ENCODE data around the gene HMGCS2.

The HMGCS2 gene

DNA sequence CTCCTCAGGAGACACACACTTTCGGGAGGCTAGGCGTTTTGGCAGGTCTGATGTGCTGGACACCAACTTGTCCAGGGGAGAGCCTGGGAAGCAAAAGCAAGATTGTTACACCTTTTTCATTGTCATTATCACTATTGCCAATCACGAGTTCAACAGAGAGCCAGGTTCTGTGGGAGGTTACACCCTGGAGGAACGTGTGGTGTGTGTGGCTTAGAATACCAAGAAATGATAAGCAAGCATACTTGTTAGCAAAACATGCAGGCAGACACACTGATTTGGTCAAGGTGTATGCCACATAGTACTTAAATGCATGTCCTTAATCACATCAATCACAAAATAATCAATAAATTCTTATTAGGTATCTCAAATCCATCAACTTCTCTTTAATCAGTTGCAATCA is 16.1 kb downstream of the HMGCS2 start:
- DNase-seq, result no peak

DNA sequence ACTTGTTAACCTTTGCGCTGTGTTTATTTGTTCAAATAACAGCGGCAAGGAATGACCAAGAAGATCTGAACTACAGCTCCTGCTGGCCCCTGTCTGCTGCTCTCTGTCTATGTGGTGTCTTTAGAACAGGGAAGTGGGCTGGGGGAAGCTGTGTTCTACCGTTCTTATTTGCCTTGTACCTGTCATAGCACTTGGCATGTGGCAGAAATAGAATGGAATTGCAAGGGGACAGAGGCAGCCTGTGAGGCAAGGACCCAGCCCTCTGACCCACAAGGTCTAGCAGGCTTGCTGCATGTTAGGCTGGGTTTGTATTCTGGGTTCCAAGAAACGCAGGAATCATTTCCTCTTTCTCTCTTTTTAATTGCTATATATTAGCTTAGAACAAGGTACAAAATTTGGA is 20.7 kb downstream of the HMGCS2 start:
- no peak for DNase-seq

DNA sequence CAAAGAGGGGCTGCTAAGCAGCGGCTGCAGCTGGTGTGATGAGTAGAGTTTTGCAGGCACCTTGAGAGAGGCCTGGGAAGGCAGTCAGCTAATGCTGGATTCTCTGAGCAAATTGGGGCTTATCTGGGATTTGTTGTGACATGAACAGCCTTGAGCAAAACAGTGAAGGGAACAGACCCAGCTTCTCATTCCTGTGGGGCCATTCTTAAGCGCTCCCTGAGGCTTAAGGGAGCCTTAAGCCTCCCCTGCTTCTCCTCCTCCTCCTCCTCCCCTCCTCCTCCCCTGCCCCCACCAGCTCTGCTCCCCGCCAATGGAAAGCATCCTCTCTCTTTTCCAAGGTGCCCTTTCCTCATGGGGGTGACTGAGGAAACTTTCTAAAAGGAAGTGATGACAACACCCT is 21.3 kb downstream of the HMGCS2 start:
- DNase-seq, result no peak

DNA sequence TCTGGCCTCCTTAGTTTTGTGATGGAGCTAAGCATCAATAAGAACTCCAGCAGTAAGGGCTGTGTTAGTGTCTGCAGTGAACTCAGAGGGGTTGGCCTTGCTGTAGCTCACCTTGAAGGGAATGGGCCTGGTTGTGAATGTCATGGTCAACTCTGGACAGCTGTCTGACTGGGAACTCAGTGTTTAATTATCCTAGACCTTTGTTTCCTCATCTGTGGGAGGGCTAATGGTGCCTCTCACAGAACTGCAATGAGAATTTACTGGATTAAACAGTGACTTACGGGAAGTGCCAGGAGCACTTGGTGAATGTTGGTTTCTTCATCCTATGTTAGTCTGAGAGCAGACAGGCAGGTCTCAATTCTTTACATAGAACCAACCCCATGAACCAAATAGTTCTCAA is 23.7 kb downstream of the HMGCS2 start:
- DNase-seq, result no peak

DNA sequence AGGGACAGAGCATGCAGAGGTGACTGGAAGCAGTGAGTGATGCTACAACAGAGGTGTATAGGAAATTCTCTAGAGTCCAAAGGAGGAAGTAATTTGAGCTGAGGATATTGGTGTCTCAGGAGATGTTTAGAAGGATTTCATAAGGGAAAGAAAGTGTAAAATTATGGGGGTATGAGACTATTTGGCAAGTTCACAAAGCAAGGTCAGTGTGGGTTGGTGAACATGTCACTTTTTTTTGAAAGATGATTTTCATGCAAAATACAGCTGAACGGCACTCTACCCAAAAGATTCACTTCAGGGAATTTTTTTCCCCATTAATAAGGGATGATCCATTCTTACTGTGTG is 24.1 kb downstream of the HMGCS2 start:
- no peak for DNase-seq

DNA sequence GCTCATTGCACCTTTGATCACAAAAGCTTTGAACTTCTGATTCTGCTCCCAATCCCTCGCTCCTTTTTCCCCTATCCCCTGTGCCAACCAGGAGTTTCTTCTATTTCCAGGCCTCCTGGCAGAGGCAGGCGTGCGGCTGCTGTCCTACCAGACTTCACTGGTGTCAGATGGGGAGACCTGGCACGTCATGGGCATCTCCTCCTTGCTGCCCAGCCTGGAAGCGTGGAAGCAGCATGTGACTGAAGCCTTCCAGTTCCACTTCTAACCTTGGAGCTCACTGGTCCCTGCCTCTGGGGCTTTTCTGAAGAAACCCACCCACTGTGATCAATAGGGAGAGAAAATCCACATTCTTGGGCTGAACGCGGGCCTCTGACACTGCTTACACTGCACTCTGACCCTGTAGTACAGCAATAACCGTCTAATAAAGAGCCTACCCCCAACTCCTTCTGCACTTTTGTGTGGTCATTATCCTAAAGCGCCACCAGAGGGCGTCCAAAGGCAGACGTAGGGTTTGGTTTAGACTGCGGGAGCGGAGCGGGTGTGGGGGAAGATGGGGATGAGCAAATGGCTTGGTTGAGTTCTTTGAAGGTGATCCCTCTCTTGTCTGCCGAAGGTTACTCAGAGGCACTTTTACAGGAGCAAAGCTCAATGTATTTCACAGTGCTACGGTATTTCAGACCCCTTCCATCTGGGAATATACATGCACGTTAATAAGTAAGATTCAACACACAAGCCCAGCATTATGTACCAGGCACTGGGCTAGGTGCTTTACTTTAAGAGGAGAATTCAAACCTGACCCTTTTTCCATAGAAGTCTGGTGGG is 24.7 kb downstream of the HMGCS2 start:
- peak; percentile 31 for DNase-seq

DNA sequence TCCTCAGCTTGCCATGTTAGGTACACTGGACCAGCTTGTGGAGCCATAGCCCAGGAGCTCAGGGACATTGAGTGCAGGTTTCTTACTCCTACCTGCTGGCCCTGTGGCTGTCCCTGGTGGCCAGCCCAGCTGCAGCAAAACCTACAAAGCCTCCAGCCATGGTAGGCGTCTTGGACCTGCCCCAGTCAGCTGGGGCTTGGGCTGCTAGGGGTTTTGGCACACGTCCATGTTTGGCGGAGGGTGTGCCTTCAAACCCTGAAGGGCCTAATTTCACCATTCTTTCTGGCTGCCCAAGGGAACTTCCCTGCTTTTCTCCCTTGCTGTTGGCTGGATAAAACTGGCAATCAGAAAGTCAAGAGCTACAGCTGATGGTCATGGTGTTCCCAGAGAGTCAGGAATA is 25.4 kb downstream of the HMGCS2 start:
- no peak for DNase-seq

DNA sequence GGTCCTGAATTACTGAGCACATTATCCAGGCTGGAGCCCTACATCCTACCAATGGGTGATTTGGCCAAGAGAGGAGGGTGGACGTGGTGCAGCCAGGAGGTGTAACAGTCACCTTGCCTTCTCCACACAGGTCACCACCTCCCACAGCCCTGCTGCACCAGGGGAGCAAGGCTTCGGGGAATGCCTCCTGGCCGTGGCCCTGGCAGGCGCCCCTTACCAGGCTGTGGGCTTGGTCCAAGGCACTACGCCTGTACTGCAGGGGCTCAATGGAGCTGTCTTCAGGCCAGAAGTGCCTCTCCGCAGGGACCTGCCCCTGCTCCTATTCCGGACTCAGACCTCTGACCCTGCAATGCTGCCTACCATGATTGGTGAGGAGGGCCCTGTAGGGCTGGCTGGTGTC is 26.0 kb downstream of the HMGCS2 start:
- DNase-seq, result no peak

DNA sequence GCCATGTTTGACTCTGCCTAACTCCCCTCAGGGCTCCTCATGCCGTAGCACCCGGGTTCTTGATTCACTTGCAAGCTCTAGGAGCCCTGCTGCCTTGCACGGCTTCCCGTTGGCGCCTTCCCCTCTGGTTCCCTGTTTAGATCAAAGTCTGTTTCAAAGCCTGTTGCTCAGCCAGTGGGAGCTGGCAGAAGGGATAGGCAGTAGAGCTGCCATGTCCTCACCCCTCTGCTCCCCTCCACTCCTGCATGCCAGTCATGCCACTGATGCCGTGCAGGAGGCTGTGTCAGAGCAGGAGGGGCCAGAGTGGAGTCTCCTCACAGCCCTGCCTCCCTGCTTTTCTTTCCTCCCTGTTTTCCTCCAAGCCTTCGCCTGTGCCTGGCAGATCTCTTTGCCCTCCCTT is 26.5 kb downstream of the HMGCS2 start:
- DNase-seq, result no peak

DNA sequence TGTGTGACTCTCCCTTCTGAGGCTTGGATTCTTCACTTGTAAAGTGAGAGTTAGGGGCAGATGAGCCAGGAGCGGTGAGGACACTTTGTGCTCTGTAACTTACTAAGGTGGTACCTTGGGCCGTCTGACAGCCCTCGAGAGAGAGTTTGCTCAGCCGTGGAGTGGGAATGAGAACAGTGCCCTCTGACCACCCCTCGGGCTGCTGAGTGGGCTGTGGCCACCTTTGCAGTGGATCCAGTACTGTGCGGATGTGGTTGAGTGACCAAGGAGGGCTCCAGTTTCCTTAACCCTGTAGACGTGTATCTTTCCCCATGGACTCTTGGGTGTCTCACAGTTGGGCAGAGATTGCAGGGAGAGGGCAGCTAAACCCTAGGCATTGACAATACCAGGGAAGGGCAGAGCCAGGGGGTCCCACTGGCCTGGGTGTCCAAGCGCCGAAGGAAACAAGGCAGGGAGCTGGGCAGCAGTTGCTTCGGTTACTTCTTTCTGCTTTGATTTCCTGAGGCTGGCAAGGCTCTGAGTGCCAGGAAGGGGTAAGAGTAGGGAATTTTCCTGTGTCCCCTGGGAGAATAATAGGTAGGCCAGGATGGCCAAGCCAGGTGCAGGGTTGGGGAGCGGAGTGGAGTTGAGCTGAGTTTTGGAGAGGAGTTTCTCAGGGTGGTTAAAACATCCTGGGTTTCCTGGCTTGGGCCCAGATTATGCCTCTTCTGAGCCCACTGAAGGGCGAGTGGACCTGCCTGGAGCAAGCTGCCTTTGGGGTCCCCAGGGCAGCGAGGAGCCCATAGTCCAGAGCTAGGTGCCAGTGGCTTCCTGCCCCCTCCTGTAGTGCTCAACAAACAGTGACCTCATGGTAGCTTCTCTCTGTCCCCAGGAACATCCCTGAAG is 27.6 kb downstream of the HMGCS2 start:
- no peak for DNase-seq

DNA sequence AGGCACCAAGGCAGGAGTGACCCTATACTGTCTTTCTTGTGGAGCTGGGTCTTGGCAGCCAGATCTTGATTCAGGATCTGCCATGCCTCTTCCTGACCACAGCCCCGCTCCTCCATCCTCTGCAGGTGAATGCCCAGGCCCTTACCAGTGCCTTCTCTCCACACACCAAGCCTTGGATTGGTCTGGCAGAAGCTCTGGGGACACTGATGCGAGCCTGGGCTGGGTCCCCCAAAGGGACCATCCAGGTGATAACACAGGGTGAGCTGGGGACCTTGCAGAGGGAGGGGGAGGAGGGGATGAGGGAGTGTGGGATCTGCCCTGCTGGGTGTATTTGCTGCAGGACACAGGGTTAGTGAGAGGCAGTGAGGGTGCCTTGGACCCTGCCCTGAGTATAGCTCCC is 28.4 kb downstream of the HMGCS2 start:
- DNase-seq, result no peak

DNA sequence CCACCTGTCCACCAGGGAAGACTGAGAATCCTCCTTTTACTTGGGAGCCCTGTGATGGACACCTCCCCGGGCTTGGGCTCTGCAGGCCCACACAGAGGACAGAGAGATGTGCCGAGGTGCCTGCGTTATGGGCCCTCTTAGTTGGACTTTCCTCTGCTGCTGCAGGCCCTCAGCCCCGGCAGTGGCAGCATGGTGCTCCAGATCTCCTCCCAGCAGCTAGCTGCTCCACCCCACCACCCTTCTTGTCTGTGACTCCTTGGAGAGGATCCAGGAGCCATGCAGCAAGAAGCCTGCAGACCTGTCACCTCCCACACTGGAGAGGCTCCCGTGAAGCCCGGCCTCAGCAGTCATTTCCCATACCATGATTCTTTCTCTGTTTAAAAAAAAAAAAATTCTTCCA is 29.6 kb downstream of the HMGCS2 start:
- DNase-seq, result no peak

DNA sequence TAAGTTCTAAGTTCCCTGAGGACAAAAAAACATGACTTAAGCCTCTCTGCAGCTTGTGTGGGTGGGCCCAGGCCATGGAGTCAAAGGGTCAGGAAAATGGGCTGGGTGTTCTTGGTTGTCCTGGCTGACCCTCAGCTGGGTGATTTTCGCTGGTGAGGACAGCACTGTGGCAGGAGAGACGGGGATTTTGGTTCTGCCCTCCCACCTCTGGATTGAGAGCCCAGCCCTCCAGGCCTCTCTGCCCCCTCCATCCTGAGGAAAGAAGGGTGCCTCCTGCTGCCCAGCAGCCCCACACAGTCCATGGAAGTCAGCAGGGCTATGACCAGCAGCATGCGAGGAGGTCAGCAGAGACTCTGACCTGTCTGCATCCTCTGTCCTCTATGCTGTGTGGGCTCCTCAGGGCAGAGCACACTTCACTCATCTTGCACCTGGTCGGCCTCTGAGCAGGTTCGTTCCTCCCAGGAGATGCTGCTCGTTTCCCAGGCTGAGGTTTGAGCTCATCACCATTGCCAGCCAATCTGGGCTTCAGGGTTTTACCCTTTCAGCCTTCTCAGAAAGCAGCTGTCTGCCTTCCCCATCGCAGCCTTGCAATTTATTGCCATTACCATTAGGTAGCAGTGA is 30.5 kb downstream of the HMGCS2 start:
- no peak for DNase-seq

DNA sequence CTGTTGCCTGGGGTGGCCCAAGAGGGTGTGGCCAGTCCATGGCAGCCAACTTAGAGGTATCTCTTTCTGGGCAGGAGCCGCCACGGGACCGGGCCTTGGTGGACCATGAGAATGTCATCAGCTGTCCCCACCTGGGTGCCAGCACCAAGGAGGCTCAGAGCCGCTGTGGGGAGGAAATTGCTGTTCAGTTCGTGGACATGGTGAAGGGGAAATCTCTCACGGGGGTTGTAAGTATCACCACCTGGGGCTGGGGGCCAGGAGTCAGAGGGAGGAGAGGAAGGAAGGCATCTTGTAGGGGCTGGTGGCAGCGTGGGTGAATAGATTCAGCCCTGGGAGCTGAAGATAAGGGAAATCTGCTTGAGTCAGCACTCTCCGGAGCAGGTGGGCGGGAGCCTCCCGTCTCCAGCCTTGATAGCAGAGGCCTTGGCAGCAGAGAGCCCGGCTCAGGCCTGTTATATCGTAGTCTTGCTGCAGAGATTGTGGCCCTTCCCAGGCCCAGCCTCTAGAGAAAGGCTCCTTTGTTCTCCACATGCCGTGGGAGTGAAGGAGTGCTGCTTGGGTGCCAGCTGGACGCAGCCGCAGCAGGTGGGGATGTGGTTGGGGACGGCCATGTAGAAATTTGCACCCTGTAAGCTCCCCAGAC is 31.5 kb downstream of the HMGCS2 start:
- DNase-seq, result no peak

DNA sequence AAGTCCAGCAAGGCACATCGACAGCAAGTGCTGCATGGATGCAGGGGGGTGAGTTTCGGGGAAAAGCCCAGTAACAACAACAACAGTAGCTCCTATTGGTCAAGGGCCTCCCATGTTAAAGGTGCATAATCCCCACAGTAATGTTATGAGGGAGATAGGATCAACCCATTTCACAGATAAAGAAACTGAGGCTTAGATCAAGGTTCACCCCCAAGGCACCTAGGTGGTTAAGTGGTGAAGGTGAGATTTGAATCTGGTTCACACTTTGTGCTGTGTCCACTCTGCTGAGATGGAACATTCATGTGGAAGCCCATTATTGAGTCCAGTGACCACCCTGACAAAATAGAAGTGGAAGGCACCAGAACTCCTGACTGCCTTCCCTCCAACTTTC is 32.1 kb downstream of the HMGCS2 start:
- DNase-seq, result no peak

DNA sequence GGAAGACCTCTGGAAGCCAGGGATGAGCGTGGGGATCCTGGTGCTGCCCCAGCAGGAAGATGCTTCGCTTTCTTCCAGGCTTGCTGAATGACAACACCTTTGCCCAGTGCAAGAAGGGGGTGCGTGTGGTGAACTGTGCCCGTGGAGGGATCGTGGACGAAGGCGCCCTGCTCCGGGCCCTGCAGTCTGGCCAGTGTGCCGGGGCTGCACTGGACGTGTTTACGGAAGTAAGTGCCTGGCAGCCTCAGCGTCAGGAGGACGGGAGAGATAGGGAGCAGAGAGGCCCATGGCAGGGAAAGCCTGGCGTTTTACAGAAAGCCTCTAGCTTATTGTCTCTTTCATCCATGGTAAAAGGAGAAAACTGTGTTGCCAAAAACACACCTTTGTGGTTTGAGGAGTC is 33.5 kb downstream of the HMGCS2 start:
- no peak for DNase-seq

DNA sequence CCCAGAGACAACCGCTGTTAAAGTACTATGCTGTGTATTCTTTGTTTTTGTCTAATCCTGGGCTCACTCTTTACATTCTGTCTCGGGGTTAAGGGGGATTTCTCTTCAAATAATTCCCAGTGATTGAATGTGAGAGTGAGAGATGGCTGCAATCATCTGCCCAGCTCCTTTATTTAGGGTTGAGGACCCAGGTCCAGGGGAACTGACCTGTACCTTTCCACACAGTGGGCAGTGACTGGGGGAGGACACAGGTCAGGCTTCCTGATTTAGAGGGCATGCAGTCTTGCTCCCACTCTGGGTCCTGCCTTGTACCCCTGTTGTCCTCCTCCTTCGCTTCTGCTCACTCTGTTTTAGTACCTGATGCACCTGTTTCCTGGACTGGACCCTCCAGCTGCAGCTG is 35.0 kb downstream of the HMGCS2 start:
- DNase-seq, result no peak

DNA sequence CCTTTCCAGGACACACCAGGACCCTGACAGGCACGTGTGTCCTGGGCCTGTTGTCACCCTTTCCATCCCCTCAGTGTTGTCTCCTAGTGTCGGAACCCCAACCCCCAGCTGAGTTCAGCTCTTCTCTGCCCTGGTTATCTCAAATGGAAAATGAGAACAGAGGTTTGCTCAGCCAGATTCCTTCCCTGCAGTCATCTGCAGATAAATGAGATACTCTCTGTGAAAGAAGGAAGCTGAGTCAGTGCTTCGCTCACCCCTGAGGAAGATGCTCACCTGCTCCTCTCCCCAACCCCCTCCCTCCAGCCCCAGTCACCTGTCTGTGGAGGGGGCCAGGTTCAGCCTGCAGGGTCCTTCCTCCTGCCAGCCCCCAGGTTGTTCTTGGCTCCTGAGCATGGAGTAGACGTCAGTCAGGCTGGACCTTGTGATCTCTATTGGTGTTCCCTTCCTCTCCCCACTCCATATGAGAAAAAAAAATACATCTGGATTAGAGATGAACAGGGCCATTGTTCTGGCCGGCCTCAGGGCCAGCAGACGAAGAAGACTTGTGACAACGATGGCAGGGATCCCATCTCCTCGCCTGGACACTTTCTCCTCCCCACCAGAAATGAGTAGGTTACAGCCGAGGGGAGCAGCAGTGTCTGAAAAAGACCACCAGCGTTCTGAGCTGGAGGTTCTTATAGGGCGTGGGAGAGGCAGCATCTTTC is 36.1 kb downstream of the HMGCS2 start:
- no peak for DNase-seq

DNA sequence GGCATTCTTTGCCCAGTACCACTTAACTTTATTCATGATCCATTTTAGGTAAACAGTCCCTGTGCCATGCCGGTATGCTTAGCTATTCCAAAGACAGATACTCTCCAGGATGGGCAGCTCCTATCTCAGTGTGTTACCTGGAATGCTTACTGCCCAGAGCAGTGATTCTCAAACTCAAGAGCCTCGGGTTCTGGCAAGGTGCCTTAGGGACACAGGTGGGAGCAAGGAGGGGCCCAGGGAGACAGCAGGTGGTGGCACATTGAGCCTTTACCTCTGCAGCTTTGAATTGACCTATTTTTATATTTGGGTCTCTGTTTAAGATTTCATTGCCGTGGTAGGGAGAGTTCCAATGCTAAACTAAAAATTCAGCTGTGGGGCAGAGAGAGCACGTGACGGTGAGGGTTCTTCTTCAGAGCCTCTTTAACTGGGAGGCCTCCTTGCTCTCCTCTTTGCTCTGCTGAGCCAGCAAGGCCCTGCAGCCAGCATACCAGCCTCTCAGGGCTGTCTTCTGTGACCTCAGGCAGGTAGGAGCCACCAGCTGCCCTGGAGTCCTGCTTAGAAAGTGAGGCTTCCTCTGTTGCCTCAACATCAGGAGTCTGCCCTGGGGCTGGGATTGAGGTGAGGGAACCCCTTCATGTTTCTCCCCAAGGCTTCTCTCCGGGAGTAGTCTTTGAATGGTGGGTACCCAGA is 36.8 kb downstream of the HMGCS2 start:
- DNase-seq, result no peak

DNA sequence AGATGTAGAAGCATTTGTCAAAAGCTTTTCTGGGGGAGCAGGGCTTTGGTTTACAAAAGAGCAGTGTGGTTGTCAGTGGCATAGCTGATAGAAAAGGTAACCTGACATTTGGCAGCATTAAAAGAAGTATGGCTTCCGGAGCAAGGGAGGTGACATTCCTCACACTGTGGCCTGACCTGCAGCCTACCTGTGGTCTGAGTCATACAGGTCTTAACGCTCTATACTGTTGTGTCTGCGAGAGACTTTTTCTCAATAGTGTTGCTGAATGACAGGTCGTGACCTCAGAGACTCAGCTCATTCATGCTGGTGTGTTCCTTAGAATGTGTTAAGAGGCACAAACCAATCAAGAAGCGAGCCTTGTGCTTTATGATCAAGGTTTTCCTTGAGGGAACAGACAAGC is 37.6 kb downstream of the HMGCS2 start:
- no peak for DNase-seq

DNA sequence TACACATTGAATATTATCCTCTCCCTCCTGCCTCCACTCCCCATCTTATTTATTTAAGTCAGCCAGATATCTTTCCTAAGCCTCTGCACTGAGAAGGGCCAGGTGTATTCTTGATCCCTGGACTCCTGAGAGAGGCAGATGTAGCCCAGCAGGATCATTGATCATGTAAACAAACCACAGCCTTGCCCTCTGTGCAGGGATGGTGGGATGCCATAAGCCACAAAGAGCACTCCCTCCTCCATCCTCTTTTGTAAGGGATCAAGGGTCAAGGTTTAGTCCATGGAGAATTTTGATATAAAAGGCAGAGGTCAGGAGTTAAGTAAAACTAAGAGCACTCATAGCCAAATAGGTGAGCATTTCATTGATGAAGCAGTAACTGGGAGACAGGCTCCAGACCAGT is 39.7 kb downstream of the HMGCS2 start:
- DNase-seq, result no peak

DNA sequence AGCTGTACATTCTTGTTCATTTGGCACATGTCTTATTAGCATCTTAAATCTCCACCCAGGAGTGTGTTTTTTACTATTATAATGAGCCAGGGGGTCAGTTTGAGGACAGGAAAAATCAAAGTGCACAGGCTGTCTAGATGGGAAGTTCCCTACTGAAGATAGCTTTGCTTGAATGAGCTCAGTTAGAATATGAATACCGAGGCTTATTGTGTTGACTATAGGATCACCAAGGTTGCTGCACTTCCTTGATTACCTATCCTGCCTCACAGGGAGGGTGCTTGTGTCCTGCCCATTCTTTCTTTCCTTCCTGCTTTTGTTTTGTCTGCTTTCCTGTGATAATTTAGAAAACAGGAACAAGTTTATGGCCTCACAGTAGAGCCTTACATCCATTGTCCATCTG is 40.7 kb downstream of the HMGCS2 start:
- DNase-seq, result no peak
